UCSD-AML1 (cell line): Measurements from ENCODE around the gene ADAM33.

Experiments
- DNase-seq: peaks from one replicate; lab custom pipeline; 2025; ENCODE audit not compliant: unreplicated experiment; lab: John Stamatoyannopoulos, UW

Gene ADAM33, protein sequence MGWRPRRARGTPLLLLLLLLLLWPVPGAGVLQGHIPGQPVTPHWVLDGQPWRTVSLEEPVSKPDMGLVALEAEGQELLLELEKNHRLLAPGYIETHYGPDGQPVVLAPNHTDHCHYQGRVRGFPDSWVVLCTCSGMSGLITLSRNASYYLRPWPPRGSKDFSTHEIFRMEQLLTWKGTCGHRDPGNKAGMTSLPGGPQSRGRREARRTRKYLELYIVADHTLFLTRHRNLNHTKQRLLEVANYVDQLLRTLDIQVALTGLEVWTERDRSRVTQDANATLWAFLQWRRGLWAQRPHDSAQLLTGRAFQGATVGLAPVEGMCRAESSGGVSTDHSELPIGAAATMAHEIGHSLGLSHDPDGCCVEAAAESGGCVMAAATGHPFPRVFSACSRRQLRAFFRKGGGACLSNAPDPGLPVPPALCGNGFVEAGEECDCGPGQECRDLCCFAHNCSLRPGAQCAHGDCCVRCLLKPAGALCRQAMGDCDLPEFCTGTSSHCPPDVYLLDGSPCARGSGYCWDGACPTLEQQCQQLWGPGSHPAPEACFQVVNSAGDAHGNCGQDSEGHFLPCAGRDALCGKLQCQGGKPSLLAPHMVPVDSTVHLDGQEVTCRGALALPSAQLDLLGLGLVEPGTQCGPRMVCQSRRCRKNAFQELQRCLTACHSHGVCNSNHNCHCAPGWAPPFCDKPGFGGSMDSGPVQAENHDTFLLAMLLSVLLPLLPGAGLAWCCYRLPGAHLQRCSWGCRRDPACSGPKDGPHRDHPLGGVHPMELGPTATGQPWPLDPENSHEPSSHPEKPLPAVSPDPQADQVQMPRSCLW

DNA sequence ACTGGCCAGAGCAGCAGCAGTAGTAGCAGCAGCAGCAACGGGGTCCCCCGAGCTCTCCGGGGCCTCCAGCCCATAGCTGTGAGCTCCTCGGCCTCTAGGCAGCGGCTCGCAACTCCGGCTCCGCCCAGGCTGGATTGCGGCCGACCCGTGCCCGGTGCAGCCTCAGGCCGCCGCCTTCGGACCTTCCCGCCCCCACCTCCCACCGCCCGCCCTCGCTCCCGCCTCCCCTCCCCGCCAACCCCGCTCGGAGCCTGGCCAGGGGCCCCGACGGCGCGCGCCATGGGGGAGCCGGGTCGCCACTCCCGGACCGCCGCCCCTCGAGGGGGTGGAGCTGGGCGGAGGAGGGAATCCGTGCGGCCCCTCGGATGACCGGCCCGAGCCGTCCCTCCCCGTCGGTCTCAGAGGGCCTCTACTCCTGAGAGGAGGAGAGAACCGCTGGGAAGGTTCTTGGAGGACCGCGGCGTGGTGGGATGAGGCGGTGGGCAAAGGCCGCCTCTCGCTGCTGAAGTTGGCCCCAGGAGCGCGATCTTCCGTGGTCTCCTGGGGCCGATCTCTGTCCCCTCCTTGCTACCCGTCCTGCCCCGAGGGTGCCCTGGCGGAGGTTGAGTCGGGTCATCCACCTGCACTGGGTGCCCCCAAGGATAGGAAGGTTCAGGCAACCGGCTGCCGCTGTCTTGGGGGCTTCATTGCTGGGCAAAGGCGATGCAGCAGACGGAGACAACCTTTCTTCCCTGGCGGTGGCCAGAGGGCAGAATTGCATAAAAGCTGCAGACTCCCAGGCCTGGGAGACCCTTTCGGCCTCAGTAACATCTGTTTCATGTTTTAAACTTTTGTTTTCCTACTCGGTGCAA is at the start of gene ADAM33:
Gene ADAM33, minus strand, starts transcription at position 80 of the 851 bp plus-strand sequence. Its CDS starts 6 bp downstream, at position 74.
- DNase-seq: no peak

DNA sequence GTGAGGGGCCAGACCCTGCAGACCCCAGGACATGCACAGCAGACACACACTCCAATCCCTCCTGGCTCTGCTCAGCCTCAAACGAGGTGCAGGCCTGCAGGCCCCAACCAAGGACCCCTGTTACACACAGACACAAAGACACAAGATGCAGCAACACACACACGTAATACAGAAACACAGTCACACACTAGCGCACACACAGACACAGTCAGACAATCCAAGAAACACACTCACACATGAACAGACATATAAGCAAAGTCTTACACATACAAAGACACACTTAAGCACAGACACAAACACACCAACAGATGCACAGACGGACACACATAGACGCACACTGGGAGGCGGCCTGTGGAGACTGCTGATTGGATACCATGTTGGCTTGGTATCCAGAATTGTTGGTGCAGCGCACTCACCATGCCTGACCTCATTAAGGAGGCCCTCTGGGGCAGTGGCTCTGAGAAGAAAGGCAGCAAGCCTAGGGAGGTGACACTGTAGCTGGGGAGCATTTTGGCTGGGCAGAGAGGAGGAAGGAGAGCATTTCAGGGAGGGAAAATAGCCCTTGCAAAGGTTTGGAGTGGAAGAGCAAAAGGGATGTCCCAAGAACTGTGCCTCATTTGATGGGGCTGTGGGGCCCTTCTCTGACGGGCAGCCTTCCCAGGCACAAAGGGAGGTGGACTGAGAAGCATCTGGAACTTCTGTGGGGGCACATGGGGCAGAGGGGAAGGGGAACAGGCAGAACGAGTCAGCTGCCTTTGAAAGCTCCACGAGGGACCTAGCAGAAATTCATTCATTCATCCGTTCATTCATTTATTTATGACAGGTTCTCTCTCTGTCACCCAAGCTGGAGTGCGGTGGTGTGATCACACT is 49.2 kb upstream of the ADAM33 start:
- no peak for DNase-seq

DNA sequence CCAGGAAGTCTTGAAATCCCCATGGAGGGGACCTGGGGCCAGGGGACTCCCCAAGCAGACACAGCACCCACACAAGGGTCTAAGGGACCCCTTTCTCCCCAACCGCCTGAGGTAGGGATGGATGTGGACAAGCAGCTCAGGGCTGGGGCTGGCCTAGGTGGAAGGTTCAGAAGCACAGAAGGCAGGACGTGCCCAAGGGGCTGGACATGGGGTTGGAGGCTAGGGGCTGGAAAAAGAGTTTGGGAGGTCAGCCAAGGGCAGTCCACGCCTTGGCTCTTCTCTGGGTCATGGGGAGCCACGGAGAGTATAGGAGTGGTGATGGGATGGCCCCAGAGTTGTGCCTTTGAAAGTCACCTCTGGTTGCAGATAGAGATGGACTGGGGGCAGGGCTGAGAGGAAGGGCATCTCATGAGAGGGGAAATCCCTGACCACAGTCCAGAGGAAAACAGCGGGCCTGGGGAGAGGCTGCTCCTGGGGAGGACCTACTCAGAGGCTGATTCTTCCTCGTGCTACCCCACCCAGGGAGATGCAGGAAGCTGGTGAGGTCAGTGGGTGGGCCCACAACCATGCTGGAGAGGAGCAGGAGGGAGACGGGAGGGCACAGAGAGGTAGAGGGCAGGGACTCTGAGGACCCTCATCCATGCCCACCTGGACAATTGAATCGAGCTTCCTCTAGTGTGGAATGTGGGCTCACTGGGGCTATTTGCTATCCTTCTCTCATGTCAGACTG is 48.2 kb upstream of the ADAM33 start:
- peak; percentile 35 for DNase-seq

DNA sequence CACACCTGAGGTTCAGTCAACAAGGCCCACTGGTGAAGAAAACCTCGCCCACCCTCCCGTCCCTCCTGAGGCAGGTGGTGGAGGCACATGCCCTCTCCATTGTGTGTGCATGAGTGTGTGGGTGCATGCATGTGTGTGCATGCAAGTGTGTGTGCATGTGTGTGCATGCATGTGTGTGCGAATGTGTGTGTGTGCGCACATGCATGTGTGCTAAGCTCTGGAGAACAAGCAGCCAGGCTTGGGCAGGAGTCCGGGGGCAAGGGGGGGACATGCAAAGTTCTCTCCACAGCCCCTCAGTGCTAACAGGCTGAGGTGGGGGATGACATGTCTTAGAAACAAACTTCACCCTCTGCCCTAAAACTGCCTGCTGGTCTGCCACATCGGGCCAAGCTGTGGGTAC is 47.6 kb upstream of the ADAM33 start:
- DNase-seq: no peak

DNA sequence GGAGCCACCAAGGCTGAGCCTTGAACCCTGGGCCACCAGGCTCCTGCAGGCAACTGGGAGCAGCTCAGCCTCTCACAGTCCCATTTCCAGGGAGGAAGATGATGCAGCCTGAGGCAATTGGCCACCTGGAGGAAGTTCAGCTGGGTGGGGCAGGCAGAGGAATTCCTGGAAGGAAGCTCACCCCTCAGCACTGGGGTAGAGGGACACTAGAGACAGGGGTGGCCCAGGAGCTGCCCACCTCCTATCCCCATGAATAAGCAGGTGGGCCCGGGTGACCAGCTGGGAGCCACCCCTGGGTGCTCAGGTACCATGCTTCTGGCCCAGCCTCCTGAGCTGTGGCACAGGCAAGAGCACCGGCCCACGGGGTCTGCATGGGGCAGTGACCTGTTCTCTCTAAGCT is 47.1 kb upstream of the ADAM33 start:
- no peak for DNase-seq

DNA sequence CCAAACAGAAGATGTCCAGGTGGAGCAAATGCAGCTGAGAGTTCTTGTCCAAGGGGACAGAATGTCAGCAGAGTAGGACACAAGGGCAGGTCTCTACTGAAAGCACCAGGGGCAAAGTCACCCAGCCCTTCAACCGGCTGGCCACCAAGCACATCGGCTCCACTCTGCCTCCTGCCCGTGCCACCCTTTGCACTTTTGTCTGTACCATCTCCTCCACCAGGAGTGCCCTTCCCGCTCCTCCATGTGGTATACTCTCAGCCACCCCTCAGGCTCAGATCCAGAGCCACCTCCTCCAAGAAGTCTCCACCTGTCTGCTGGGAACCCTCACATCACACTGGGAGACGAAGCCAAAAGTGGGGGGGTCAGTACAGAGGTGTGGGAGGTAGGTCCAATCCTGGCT is 46.5 kb upstream of the ADAM33 start:
- DNase-seq: no peak

DNA sequence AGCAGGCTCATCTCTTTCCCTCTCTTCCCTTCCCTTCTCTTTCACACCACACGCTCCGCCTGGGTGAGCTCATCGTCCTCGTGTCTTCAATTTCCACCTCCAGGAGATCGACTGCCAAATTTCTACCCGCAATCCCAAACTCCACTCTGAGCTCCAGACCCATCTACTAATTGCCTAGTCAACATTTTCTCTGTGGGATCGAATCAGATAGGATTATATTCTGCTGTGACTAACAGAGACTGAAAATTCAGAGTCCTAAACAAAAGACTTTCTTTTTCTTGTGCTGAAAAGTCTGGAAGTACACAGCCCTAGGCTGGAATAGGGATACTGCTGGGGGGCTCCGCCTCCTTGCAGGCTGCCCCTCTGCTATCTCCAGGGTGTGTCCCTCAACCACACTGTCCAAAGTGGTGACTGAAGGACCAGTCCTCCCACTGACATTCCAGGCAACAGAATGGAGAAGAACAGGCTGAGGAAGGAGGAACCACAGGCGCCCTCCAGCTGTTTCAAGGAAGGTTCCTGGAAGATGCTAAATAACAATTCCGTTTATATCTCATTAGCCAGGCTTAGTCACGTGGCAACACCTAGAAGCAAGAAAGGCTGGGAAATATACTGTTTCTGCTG is 45.7 kb upstream of the ADAM33 start:
- no peak for DNase-seq

DNA sequence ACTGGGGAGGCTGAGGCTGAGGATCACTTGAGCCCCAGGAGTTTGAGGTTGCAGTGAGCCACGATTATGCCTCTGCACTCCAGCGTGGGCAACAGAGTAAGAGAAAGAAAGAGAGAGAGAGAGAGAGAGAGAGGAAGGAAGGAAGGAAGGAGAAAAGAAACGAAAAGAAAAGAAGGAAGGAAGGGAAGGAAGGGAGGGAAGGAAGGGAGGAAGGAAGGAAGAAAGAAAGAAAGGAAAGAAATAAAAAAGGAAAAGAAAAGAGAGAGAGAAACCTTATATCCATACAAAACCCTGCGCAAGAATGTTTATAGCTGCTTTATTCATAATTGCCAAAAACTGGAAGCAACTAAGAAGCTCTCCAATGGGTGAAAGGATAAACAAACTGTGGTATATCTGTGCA is 42.5 kb upstream of the ADAM33 start:
- no peak for DNase-seq

DNA sequence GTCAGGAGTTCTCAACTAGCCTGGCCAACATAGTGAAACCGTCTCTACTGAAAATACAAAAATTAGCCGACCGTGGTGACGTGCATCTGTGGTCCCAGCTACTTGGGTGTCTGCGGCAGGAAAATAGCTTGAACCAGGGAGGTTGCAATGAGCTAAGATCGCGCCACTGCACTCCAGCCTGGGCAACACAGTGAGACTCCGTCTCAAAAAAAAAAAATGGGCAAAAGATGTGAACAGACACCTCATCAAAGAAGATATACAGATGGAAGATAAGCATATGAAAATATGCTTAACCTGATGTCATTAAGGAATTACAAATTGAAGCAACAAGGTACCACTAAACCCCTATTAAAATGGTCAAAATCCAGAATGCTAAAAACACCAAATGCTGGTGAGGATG is 41.5 kb upstream of the ADAM33 start:
- DNase-seq: no peak

DNA sequence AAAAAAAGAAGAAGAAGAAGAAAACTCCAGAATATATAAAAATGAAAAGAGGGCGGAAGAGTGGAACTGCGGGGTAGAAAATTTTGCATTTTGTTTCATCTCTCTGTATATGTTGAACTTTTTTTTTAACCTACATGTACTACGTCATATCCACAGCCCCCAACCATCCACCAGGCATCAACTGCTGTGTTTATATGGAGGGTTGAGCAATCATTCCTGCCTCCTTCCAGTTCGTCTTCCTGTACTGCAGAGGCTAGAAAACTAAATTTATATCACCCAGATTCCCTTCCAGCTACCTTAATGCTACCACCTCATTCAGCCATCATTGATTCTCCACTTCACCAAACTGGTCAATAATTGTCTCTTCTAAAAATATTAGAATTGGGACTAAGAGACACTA is 40.1 kb upstream of the ADAM33 start:
- DNase-seq: no peak

DNA sequence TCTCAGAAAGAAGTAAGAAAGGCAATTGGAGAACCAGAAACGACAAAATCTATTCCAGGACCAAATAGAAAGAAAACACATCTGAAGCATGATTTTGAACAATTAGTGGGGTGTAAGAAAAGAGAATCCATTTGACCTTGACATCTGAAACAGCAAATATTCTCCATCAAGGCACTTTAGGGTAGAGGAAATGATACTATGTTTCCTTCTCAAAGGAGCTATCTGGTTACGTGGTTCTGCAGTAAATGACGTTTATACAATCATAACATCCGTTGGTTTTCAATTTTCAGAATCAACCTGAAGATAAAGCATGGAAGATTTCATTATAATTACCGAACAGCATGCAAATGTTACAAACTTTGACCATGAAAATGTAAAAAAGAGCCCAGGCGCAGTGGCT is 38.8 kb upstream of the ADAM33 start:
- no peak for DNase-seq

DNA sequence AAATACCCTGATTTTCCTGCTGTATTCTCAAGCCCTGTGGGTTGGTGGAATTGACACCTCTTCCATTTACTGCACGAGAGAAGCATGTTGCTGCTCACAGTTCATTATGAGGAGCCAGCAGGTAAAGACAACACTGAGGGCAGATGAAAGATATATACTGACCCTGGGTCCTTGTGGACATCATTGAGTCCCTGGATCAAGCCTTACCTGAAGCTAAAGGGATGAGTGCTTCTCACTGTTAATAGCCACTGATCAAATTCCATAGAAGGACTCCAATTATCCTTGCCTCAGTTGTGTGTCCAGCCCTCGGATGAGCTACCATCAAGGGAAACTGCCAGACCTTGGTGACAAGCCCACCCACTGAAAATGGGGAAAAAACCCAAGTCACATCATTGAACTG is 38.3 kb upstream of the ADAM33 start:
- no peak for DNase-seq

DNA sequence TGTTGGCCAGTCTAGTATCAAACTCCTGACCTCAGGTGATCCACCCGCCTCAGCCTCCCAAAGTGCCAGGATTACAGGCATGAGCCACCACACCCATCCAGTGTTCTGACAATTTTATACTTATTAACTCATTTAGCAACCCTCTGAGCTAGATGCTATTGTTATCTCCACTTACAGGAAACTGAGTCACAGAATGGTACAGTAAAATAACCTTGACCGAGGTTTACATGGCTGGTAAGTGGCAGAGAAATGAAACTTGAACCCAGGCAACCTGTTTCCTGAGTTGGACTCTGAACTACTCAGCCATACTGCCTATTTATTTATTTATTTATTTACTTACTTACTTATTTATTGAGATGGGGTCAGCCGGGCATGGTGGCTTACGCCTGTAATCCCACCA is 37.2 kb upstream of the ADAM33 start:
- DNase-seq: no peak

DNA sequence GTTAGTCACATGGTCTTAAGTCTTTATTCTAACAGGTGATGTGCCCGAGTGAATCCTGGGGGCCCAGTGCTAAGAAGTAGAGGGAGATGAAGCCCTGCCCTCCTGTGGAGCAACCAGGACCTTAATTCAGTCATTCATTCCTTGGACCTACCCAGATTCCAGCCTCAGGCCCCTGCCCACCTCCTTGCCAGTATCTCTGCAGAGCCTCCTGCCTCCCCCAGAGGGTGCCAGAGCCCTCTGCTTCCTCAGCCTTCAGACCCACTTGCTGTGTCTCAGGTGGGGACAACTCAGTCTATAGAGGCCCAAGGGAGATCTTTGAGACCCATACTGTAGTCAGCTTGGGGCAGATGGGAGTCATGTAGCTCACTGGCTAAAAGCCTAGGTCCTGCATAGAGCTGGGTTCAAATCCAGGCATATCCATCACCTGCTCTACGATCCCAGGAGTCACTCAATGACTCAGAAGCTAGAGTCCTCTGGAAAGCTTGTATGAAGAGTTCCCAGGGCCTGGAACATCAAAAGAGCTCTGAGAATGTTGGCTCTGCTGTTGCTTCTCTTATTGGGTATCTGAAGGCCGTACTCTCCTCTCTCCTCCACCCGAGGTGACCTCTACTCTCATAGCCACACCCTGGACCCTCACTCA is 34.5 kb upstream of the ADAM33 start:
- peak; percentile 60 for DNase-seq

DNA sequence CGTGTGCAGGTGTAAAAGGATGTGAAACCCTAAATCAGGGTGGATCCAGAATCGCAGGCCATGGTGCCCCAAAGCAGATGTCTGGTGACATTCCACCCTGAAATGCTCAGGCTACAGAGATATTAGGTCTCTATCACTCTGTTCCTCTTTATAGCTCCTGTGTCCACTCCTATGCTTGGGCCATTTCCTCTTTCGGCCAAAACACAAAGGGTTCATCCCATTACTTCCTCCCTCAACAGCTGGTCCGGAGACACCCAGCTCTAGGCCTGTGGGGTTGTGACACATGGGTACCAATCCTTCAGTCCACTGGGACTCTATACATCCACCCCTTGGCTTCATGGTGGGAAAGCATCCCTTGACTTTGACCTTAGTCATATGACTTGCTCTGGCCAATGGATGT is 32.3 kb upstream of the ADAM33 start:
- DNase-seq: no peak

DNA sequence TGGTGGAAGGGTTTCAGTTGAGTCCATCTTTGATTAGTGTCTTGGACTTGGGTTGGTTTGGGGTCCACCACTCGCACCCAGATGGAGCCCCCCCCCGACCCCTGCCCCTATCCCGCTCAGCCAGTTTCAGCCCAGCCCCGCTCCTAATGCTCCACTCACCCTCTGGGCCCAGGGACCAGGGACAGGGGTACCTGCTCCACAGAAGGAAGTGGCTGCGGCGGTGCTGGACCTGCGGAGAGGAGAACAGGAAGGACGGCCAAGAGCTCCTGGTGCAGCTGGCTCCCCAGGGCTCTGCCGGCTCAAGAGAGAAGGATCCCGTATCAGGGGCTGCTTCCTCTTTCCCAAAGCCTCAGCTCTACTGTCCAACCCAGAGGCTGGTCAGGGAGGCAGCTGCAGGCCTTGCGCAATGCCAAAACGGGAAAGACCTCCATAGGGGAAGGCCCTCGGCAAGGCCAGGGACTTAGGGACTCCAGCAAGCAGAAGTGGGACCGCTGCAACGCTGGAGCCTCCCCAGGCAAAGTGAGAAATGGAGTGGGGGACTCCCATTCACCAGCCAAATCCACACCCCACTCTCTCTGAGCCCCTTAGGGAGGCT is 30.6 kb upstream of the ADAM33 start, which contains the start of gene SIGLEC1:
Gene SIGLEC1, minus strand, starts transcription at position 322 of the 595 bp plus-strand sequence. CDS start 5,472 bp downstream, outside the sequence.
- DNase-seq: peak; percentile 68

DNA sequence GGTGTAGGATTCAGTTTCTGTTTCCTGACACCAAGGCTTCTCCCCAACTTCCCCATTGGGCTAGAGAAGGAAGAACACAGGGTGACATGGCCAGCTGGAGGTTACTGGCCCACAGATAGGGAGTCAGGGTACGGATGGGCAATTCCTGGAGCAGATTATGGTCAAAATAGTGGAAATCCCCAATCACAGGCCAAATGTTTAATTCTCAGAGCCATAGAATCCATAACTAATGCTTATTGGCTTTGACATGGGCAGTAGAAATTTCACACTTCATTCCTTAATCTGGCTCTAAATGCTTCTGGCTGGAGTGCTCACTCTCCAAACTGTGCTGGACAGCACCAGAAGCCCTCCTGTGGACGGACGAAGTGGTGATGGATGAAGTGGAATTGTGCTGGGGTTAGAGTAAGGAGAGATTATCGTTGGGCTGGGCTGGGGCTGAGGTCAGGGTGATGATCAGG is 29.7 kb upstream of the ADAM33 start:
- DNase-seq: no peak
